Stomach (tissue), 4 donors: ENCODE results near the gene KRT38.

Source experiments
- CTCF ChIP-seq, 7 experiments: fragments of 450-650 bp in 4 of 7; fragments of 200-600 bp in 3 of 7; sonication (generic) in 3 of 7; IDR thresholded peaks; one replicate each; pipeline ENCODE4 v1.5.1; 2016 to 2019; ENCODE audit warnings: antibody characterized with exemption in 7 of 7, control low read depth in 2 of 7, mild to moderate bottlenecking in 1 of 7
- POLR2AphosphoS5 ChIP-seq, 3 donors: sonication (generic); formaldehyde crosslinking; IDR thresholded peaks; one replicate each; pipeline ENCODE4 v1.6.1; 2016; ENCODE audit warnings: antibody characterized with exemption in 3 of 3

GRCh38 chr17:41449008-41449407 is 8.2 kb upstream of the KRT38 start:
- TF ChIP-seq CTCF (IDR thresholded peaks at IDR 0.05) (no peak), POLR2AphosphoS5 (IDR thresholded peaks at IDR 0.05) (no peak)
